DND-41 (cell line): Measurements from ENCODE around the gene ZNF593.
A peak's percentile ranks its signal among the peaks of the same experiment; 100 is the strongest.

Experiments
- ATAC-seq: fragments of 200-7000 bp; cut with Tn5 transposase; 3 replicates; pipeline ENCODE4 v1.9.1; 2021; ENCODE audit warnings: low read depth; ENCODE audit not compliant: insufficient read depth
- DNase-seq: peaks from one replicate; pipeline ENCODE4 v3.0.0-alpha.2; 2020
- H2AFZ ChIP-seq: 2 replicates; pipeline ENCODE4 v1.6.0; 2012; ENCODE audit warnings: low read depth, low read length
- H3K27ac ChIP-seq: 2 replicates; pipeline ENCODE4 v1.5.1; 2012; ENCODE audit warnings: low read length, inconsistent platforms
- H3K27me3 ChIP-seq: fragments of 200-600 bp; sonication (generic); 2 replicates; pipeline ENCODE4 v1.6.0; 2012; ENCODE audit warnings: low read length, mild to moderate bottlenecking, inconsistent platforms; ENCODE audit not compliant: insufficient read depth, poor library complexity
- H3K36me3 ChIP-seq: 2 replicates; pipeline ENCODE4 v1.5.1; 2012; ENCODE audit warnings: low read length, inconsistent platforms; ENCODE audit not compliant: insufficient read depth
- H3K4me1 ChIP-seq: 2 replicates; pipeline ENCODE4 v1.5.1; 2012; ENCODE audit warnings: mild to moderate bottlenecking, low read length; ENCODE audit not compliant: insufficient read depth
- H3K4me2 ChIP-seq: 2 replicates; pipeline ENCODE4 v1.6.0; 2012; ENCODE audit warnings: mild to moderate bottlenecking, moderate library complexity, low read length, inconsistent platforms; ENCODE audit not compliant: insufficient read depth
- H3K4me3 ChIP-seq, 2 experiments: fragments of 200-600 bp in 1 of 2; shearing (Covaris generic) in 1 of 2; 2 replicates each; pipeline ENCODE4 v1.5.1; 2012 to 2016; ENCODE audit warnings: inconsistent platforms in 2 of 2, low read length in 2 of 2, mild to moderate bottlenecking in 2 of 2, low read depth in 1 of 2, moderate library complexity in 1 of 2
- H3K79me2 ChIP-seq: 2 replicates; pipeline ENCODE4 v1.6.0; 2012; ENCODE audit warnings: low read length, inconsistent platforms; ENCODE audit not compliant: insufficient read depth
- H3K9ac ChIP-seq: 2 replicates; pipeline ENCODE4 v1.6.0; 2012; ENCODE audit warnings: low read depth, mild to moderate bottlenecking, inconsistent platforms, low read length, moderate library complexity
- H3K9me3 ChIP-seq: 2 replicates; pipeline ENCODE4 v1.5.1; 2012; ENCODE audit warnings: low read length, moderate library complexity, mild to moderate bottlenecking, inconsistent platforms; ENCODE audit not compliant: insufficient read depth, severe bottlenecking
- H4K20me1 ChIP-seq: 2 replicates; pipeline ENCODE4 v1.6.0; 2012; ENCODE audit warnings: low read length; ENCODE audit not compliant: insufficient read depth
- EZH2 ChIP-seq: IDR thresholded peaks from 3 replicates; pipeline ENCODE4 v1.6.1; 2012; ENCODE audit warnings: borderline replicate concordance, low read depth, mild to moderate bottlenecking, moderate library complexity, low read length, inconsistent platforms; ENCODE audit not compliant: severe bottlenecking
- TF ChIP-seq, protein P1 (sequence below): IDR thresholded peaks from 2 replicates; pipeline ENCODE4 v1.5.1; 2012; ENCODE audit warnings: borderline replicate concordance, low read length, moderate library complexity, mild to moderate bottlenecking; ENCODE audit not compliant: poor library complexity, severe bottlenecking; ENCODE audit errors: extremely low read depth

The ZNF593 gene

DNA sequence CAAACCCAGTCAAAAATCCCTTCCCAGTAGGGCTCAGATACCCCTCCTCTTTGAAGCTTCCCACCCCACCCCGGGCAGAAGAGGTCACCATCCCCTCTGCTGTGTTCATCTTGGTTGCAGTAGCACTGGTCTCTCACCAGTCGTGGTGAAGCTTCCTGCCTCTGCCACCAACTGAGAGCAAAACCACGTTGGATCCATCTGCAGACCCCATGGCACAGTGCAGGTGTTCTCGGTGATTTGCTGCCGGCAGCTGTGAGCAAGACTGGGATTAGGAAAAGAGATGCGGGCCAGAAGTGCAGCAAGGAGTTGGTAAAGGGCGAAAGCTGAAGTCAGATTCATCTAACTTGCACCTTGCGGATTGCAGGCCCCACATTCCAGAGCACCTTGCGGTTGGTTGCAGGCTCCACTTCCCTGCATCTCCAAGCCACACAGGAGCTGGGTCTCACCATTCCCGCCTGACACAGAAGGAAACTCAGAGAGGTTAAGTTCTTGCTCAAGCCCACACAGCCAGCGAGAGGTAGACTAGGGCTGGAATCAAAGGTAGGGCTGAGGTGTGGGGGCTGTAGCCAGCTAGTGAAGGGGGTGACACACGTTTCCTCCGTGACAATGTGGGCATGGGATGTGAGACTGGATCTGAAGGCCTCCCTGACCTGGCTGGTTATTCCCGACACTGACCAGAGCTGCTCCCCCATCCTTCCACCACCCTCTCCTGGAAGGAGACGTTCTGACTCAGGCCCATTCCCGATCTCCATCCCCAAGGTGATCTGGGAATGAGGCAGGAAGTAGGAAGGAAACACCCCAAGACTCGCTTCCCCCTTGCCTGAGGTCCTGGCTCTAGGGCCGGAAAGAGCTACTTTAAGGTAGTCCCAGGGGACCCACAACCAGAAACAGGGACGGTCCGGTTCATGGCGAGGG lies 14.1 kb upstream of the ZNF593 start:
- ATAC-seq = peak; percentile 77
- no peak overlapping the region for H3K4me3 ChIP-seq
- H3K9me3 ChIP-seq = no peaks in the 10 kb centered on the region
- H3K36me3 ChIP-seq = no peaks in the 10 kb centered on the region
- H3K79me2 ChIP-seq = no peaks in the 10 kb centered on the region
- H3K4me2 ChIP-seq = no peak overlapping the region
- H3K27ac ChIP-seq = no peak overlapping the region
- H3K27me3 ChIP-seq = peaks cover 17% of the 10 kb centered on the region
- peaks cover 20% of the 10 kb centered on the region for H3K4me1 ChIP-seq
- peak; percentile 40 for DNase-seq
- peak overlapping the region; percentile 38; the same call in 1 of the 2 replicates for H2AFZ ChIP-seq
- H4K20me1 ChIP-seq = no peaks in the 10 kb centered on the region
- TF ChIP-seq, protein P1, sequence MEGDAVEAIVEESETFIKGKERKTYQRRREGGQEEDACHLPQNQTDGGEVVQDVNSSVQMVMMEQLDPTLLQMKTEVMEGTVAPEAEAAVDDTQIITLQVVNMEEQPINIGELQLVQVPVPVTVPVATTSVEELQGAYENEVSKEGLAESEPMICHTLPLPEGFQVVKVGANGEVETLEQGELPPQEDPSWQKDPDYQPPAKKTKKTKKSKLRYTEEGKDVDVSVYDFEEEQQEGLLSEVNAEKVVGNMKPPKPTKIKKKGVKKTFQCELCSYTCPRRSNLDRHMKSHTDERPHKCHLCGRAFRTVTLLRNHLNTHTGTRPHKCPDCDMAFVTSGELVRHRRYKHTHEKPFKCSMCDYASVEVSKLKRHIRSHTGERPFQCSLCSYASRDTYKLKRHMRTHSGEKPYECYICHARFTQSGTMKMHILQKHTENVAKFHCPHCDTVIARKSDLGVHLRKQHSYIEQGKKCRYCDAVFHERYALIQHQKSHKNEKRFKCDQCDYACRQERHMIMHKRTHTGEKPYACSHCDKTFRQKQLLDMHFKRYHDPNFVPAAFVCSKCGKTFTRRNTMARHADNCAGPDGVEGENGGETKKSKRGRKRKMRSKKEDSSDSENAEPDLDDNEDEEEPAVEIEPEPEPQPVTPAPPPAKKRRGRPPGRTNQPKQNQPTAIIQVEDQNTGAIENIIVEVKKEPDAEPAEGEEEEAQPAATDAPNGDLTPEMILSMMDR = no peak
- no peak for TF ChIP-seq EZH2
- H3K9ac ChIP-seq = no peak overlapping the region

DNA sequence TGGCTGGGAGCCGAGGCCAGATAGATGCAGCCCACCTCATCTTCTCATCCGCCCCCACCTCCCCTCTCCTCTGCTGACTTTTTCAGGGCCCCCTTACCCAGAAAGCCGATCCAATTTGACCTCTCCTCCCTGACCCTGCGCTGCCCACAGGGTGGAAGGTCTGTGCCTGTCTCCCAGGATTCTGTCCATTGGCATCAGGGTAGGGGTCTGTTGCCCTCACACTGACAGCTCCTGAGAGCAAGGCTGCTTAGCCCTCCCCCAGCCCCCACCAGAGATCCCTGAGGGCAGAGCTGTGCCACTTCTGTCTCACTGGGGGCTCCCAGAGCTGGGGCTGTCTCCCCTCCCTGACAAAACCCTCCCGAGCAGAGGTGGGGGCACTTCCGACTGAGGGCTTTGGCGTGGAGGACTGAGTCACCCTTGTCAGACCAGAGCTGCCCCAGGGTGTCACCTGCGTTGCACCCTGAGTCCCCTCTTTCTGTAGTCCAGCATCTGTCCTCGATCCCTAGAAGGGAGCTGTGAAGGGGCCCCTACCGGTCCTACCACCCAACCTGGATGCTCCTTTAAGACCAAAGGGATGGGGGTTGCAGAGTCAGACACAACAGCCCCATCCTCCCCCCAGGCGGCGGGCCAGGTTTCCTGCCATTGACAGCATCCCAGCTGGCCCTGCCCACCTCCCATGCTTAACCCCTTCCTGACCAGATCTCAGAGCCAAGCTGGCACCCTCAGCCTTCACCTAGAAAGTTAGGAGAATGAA lies 13.2 kb upstream of the ZNF593 start:
- Histone ChIP-seq H3K79me2 (no peaks in the 10 kb centered on the region), H3K9ac (peak overlapping the region; percentile 16; the same call in 1 of the 2 replicates), H3K9me3 (no peaks in the 10 kb centered on the region), H3K36me3 (no peaks in the 10 kb centered on the region), H3K27ac (no peak overlapping the region), H3K4me1 (peaks cover 20% of the 10 kb centered on the region), H3K4me2 (peak overlapping the region; percentile 34), H2AFZ (0 out of 2 replicates have a peak overlapping the region, but pooled peaks have one; percentile 10), H4K20me1 (no peaks in the 10 kb centered on the region), H3K4me3 (peak overlapping the region in 1 of 2 experiments; percentile 1; a peak in 1 of 4 replicates), H3K27me3 (peaks cover 22% of the 10 kb centered on the region)
- TF ChIP-seq, protein P1 = no peak
- TF ChIP-seq EZH2 = no peak
- DNase-seq (peak; percentile 67), ATAC-seq (peak; percentile 79)

DNA sequence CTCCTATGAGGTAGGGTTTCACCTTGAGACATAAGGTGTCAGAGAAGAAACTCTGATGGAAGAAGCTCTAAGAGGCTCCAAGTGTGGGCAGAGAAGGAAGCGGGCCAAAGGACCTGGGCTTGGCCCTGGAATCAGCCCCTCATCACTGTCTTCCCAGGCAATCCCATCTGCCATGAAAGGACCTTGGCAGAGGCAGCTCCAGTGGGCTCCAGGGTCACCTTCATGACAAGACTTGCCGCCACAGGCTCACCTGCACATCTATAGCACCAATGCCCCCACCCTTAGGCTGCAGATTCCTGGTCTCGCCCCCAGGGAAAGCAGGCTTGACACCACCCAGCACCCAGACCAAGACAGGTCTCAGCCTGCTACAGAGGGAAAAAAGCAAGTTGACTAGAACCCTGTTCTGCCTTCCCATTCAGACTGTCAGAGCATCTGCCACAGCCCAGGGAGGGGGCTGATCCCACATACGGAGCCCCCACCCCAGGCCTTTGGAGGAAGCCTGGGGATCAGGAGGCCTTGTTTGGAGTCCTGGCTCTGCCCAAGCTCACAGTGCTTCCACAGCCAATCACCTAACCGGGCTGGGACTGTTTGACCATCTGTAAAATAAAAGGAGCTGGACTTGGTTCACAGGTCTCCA lies 11.3 kb upstream of the ZNF593 start:
- no peak for DNase-seq
- Histone ChIP-seq H3K4me1 (peaks cover 20% of the 10 kb centered on the region), H3K9me3 (no peaks in the 10 kb centered on the region), H4K20me1 (no peaks in the 10 kb centered on the region), H2AFZ (no peak overlapping the region), H3K36me3 (no peaks in the 10 kb centered on the region), H3K27me3 (peaks cover 34% of the 10 kb centered on the region), H3K79me2 (no peaks in the 10 kb centered on the region), H3K27ac (no peak overlapping the region), H3K4me3 (no peak overlapping the region), H3K9ac (no peak overlapping the region), H3K4me2 (no peak overlapping the region)
- TF ChIP-seq EZH2 = no peak
- TF ChIP-seq, protein P1 = no peak
- ATAC-seq = no peak
